NOMO-1 treated with dmso at 0.1 percent for 144 hours (cell line): Measurements from ENCODE around the gene NEAT1.
"Not testable (repeated sequence)": the region's sequence is repeated elsewhere in the genome, so short reads cannot be mapped to it uniquely, and the experiment has no call there.

ENCODE experiments used
- DNase-seq: peaks from one replicate; lab custom pipeline; 2025; ENCODE audit not compliant: unreplicated experiment; lab: John Stamatoyannopoulos, UW

Gene NEAT1

GRCh38 chr11:65404638-65405339, 17.8 kb upstream of the NEAT1 start:
- DNase-seq: no peak

GRCh38 chr11:65410936-65411680, 11.5 kb upstream of the NEAT1 start:
- DNase-seq: no peak

- DNase-seq: no peak
Observed at GRCh38 chr11:65411681-65412070, 10.9 kb upstream of the NEAT1 start.

GRCh38 chr11:65412271-65413076, 10.1 kb upstream of the NEAT1 start:
- DNase-seq: no peak

GRCh38 chr11:65413077-65413664, 9.4 kb upstream of the NEAT1 start:
- DNase-seq: not testable (repeated sequence)

- no peak for DNase-seq
Observed at GRCh38 chr11:65414776-65415498, 7.7 kb upstream of the NEAT1 start.

GRCh38 chr11:65415499-65416340, 6.9 kb upstream of the NEAT1 start:
- no peak for DNase-seq

GRCh38 chr11:65416341-65416824, 6.2 kb upstream of the NEAT1 start:
- DNase-seq: peak; percentile 55

GRCh38 chr11:65416841-65417701, 5.5 kb upstream of the NEAT1 start:
- DNase-seq: no peak

- DNase-seq: no peak
Observed at GRCh38 chr11:65417702-65418430, 4.7 kb upstream of the NEAT1 start.

GRCh38 chr11:65418431-65418680, 4.2 kb upstream of the NEAT1 start:
- DNase-seq: no peak

- DNase-seq: peak; percentile 95
Observed at GRCh38 chr11:65418681-65419459, 3.7 kb upstream of the NEAT1 start.

- no peak for DNase-seq
Observed at GRCh38 chr11:65419460-65419771, 3.2 kb upstream of the NEAT1 start.

- no peak for DNase-seq
Observed at GRCh38 chr11:65419772-65420481, 2.7 kb upstream of the NEAT1 start.

- DNase-seq: no peak
Observed at GRCh38 chr11:65420506-65420905, 2.1 kb upstream of the NEAT1 start.

GRCh38 chr11:65420979-65421793, 1.4 kb upstream of the NEAT1 start:
- peak; percentile 86 for DNase-seq
